ENCODE data around the gene RSPO3. TPM values are rescaled to one million over a fixed set of nuclear protein-coding genes. Genes with fewer than 3 reads are reported as not detected.

The RSPO3 gene
- total and polyA plus RNA-seq, 4 donors = 1.4 to 3.5 (median 1.6) TPM

DNA sequence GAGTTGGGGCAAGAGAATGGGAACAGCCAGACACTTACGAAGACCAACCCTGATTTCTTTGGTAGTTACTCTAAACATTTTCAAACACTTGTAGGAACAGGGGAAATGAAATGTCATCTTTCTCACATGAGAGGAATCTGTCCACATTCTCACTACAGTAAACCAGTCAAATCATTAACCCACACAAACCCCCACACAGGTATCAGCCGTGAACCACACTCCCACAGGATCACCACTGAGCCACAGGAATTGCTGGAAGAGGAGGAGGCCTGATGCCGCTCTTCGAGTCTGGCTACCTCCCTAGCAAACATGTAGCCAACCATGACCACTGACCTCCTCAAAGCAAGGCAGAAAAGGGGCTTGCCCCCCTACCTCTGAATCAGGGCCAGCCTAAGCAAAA, 6.9 kb upstream of the RSPO3 start:
- H3K9me3 ChIP-seq (ENCODE audit: control insufficient read depth in 4 of 4, low read length in 3 of 4) = no peaks in the 10 kb centered on the region
- H3K36me3 ChIP-seq (ENCODE audit: control insufficient read depth in 4 of 4, insufficient read depth in 3 of 4, low read depth in 1 of 4, low read length in 3 of 4) = no peaks in the 10 kb centered on the region
- WGBS = 65% methylated on average over 4 of the region's 4 CpGs
- H3K27me3 ChIP-seq (ENCODE audit: control insufficient read depth in 4 of 4, insufficient read depth in 4 of 4, low read length in 3 of 4) = peaks cover 0 to 9% (median 0%) of the 10 kb centered on the region in 4 donors
- H3K4me3 ChIP-seq (ENCODE audit: low read depth in 1 of 3, low read length in 3 of 3) = no peak overlapping the region
- no peaks in the 10 kb centered on the region for H3K4me1 ChIP-seq (ENCODE audit: control insufficient read depth in 4 of 4, insufficient read depth in 4 of 4, low read length in 3 of 4)
- no peak for DNase-seq (ENCODE audit: low spot score)
- no peak overlapping the region for H3K9ac ChIP-seq (ENCODE audit: low read depth in 1 of 2, low read length in 2 of 2)
- no peak overlapping the region for H3K27ac ChIP-seq (ENCODE audit: low read depth in 1 of 2, low read length in 2 of 2)
- no peak for TF ChIP-seq EGR1 (IDR thresholded peaks at IDR 0.05; ENCODE audit: low read depth in 2 of 2)

DNA sequence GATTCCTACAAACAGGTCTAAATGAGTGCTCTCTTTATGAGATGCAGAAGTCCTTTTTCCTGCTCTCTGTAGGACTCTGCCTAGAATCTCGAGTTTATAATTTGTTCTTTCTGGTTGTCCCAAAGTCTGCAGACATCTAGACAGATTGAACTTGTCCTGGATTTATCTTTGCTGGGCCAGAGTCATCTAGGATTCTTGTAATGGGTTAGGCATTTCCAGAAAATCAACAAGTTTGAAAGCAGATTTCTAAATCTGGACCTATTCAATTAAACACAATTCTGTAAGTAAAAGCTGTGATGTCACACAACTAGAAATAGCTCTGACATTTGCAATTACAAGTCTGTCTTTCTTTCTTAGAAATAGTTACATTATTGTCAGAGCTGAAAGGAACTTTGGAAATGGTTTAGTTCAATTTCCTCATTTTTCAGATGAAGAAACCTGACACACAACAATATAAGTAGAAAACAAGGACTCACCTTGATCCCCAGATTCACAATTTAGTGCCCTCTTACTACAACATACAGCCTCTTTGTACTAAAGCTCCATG, 4.2 kb upstream of the RSPO3 start:
- Histone ChIP-seq H3K4me1 (ENCODE audit: control insufficient read depth in 4 of 4, insufficient read depth in 4 of 4, low read length in 3 of 4) (peaks cover 5 to 12% (median 8%) of the 10 kb centered on the region in 4 donors), H3K4me3 (ENCODE audit: low read depth in 1 of 3, low read length in 3 of 3) (no peak overlapping the region), H3K9me3 (ENCODE audit: control insufficient read depth in 4 of 4, low read length in 3 of 4) (no peaks in the 10 kb centered on the region), H3K27me3 (ENCODE audit: control insufficient read depth in 4 of 4, insufficient read depth in 4 of 4, low read length in 3 of 4) (peaks cover 0 to 11% (median under 1%) of the 10 kb centered on the region in 4 donors), H3K9ac (ENCODE audit: low read depth in 1 of 2, low read length in 2 of 2) (no peak overlapping the region), H3K36me3 (ENCODE audit: control insufficient read depth in 4 of 4, insufficient read depth in 3 of 4, low read depth in 1 of 4, low read length in 3 of 4) (no peaks in the 10 kb centered on the region), H3K27ac (ENCODE audit: low read depth in 1 of 2, low read length in 2 of 2) (no peak overlapping the region)
- WGBS = 39% methylated on average over 1 of the region's 1 CpG
- DNase-seq (ENCODE audit: low spot score) = no peak
- TF ChIP-seq, protein P1, sequence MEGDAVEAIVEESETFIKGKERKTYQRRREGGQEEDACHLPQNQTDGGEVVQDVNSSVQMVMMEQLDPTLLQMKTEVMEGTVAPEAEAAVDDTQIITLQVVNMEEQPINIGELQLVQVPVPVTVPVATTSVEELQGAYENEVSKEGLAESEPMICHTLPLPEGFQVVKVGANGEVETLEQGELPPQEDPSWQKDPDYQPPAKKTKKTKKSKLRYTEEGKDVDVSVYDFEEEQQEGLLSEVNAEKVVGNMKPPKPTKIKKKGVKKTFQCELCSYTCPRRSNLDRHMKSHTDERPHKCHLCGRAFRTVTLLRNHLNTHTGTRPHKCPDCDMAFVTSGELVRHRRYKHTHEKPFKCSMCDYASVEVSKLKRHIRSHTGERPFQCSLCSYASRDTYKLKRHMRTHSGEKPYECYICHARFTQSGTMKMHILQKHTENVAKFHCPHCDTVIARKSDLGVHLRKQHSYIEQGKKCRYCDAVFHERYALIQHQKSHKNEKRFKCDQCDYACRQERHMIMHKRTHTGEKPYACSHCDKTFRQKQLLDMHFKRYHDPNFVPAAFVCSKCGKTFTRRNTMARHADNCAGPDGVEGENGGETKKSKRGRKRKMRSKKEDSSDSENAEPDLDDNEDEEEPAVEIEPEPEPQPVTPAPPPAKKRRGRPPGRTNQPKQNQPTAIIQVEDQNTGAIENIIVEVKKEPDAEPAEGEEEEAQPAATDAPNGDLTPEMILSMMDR (IDR thresholded peaks at IDR 0.05; ENCODE audit: low read depth, low read length, missing input control) = no peak
- TF ChIP-seq TAF1 (conservative IDR thresholded peaks at IDR 0.05) (no peak), EGR1 (IDR thresholded peaks at IDR 0.05; ENCODE audit: low read depth in 2 of 2) (no peak), FOXA1 (IDR thresholded peaks at IDR 0.05) (no peak), RAD21 (IDR thresholded peaks at IDR 0.05) (no peak), FOXA2 (IDR thresholded peaks at IDR 0.05) (no peak), JUND (IDR thresholded peaks at IDR 0.05) (no peak), NR2F2 (IDR thresholded peaks at IDR 0.05) (no peak), SP1 (IDR thresholded peaks at IDR 0.05) (no peak), HNF4A (conservative IDR thresholded peaks at IDR 0.05) (no peak), YY1 (IDR thresholded peaks at IDR 0.05) (no peak), HNF4G (IDR thresholded peaks at IDR 0.05) (no peak)
- TF ChIP-seq, protein P2, sequence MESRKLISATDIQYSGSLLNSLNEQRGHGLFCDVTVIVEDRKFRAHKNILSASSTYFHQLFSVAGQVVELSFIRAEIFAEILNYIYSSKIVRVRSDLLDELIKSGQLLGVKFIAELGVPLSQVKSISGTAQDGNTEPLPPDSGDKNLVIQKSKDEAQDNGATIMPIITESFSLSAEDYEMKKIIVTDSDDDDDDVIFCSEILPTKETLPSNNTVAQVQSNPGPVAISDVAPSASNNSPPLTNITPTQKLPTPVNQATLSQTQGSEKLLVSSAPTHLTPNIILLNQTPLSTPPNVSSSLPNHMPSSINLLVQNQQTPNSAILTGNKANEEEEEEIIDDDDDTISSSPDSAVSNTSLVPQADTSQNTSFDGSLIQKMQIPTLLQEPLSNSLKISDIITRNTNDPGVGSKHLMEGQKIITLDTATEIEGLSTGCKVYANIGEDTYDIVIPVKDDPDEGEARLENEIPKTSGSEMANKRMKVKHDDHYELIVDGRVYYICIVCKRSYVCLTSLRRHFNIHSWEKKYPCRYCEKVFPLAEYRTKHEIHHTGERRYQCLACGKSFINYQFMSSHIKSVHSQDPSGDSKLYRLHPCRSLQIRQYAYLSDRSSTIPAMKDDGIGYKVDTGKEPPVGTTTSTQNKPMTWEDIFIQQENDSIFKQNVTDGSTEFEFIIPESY (IDR thresholded peaks at IDR 0.05) = no peak
- TF ChIP-seq, protein P3, sequence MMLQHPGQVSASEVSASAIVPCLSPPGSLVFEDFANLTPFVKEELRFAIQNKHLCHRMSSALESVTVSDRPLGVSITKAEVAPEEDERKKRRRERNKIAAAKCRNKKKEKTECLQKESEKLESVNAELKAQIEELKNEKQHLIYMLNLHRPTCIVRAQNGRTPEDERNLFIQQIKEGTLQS (IDR thresholded peaks at IDR 0.05) = no peak
- TF ChIP-seq, protein P4, sequence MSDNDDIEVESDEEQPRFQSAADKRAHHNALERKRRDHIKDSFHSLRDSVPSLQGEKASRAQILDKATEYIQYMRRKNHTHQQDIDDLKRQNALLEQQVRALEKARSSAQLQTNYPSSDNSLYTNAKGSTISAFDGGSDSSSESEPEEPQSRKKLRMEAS (IDR thresholded peaks at IDR 0.05) = no peak
